Measurements from ENCODE around the gene ZNF750.
A peak's percentile ranks its signal among the peaks of the same experiment; 100 is the strongest.
"Not testable (repeated sequence)": the region's sequence is repeated elsewhere in the genome, so short reads cannot be mapped to it uniquely, and the experiment has no call there.

The ZNF750 gene

DNA sequence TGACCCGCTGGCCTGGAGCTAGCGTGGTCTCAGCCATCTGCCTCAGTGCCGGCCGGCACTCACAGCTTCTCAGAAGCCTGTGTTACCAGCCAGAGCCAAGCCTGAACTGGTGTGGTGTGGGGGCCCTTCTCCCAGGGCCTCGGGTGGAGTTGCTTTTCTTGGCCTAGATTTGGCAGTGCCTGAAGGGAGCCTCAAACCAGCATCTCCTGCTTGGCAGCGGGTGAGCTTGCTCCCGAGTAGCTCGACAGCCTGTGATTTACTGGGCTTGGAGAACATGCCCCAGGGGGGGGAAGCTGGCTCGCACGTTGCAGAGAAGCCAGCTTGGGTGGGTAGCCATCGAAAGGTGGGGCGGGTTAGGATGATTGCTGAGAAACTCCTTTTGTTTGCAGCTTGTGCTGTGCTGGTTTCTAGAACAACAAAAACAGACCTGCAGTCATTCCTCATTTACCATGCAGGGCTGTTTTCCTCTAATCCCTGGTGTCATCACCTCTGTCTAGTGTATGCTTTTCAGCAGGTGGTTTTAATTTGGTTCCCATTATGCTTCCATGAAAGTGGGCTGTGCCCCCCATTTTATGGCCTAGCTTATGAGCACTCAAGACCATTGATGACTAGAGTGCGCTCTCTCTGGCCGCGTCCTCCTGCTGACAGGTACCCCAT is 45.7 kb downstream of the ZNF750 start:
- Mint-ChIP-seq H3K27me3 (no peaks in the 10 kb centered on the region), H3K27ac (no peak overlapping the region), H3K4me3 (no peak overlapping the region), H3K36me3 (ENCODE audit: low read depth) (peaks cover 10% of the 10 kb centered on the region), H3K9me3 (no peaks in the 10 kb centered on the region), H3K4me1 (ENCODE audit: low read depth) (no peaks in the 10 kb centered on the region)

DNA sequence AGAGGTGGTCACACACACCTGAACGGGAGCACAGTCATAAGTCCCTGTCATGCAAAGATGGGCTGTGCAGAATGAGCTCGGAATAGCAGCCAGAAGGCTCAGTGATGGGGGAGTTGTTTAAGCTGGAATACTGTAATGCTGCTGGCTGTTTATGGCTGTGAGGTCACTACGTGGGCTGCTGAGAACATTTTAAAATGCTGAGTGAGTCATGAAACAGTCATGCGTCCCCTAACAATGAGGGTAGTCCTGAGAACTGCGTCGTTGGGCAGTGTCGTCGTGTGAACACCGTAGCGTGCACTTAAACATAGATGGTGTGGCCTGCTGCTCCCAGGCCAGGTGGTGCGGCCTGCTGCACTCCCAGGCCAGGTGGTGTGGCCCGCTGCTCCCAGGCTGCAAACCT is 48.3 kb downstream of the ZNF750 start:
- Mint-ChIP-seq H3K27me3 (no peaks in the 10 kb centered on the region), H3K4me3 (no peak overlapping the region), H3K4me1 (ENCODE audit: low read depth) (no peaks in the 10 kb centered on the region), H3K9me3 (no peaks in the 10 kb centered on the region), H3K36me3 (ENCODE audit: low read depth) (peaks cover 14% of the 10 kb centered on the region), H3K27ac (no peak overlapping the region)

DNA sequence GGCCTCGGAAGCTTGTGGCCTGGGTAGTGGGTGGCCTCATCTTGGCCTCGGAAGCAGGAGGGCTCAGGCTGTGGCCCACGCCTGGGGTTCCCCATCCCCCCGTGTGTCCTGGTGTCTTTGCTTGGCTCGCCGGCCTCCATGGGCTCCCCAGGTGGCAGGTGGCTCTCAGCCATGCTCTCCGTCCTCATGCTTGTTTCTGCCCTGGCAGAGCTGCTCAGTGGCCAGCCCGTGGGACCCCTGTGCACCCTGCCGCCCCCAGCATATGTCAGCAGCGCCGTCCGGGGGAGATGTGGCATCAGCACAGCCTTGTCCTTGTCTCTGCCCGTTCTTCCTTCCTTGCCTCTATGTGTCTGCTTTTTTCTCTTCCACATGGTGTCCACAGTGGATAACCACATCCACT is 49.4 kb downstream of the ZNF750 start:
- H3K27ac Mint-ChIP-seq = no peak overlapping the region

DNA sequence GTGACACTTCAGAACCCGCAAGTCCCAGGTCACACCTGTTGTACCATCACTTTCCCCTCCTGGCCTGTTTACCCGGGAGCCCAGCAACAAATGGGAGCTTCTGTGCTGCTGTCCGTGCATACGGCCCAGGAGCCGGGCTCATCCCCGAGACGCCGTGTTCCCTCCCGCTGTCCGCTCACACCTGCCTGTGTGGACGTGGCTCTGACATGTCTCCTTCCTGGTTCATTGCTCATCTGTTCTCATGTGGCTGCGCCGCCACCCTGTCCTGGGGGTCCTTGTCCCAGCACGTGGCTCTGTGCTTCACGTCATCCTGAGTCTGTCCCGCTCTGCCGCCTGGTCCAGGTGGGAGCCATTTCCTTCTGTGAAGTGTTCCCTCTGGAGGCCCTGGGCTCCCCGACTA is 50.0 kb downstream of the ZNF750 start:
- no peak overlapping the region for H3K4me3 Mint-ChIP-seq
- H3K27ac Mint-ChIP-seq = no peak overlapping the region
- peaks cover 18% of the 10 kb centered on the region for H3K36me3 Mint-ChIP-seq (ENCODE audit: low read depth)
- H3K9me3 Mint-ChIP-seq = no peaks in the 10 kb centered on the region
- H3K27me3 Mint-ChIP-seq = no peaks in the 10 kb centered on the region
- no peaks in the 10 kb centered on the region for H3K4me1 Mint-ChIP-seq (ENCODE audit: low read depth)

More for the DNA sequence above, 49.4 kb downstream of the ZNF750 start:
- H3K4me3 Mint-ChIP-seq = no peak overlapping the region
- peaks cover 18% of the 10 kb centered on the region for H3K36me3 Mint-ChIP-seq (ENCODE audit: low read depth)
- no peaks in the 10 kb centered on the region for H3K27me3 Mint-ChIP-seq
- no peaks in the 10 kb centered on the region for H3K9me3 Mint-ChIP-seq
- no peaks in the 10 kb centered on the region for H3K4me1 Mint-ChIP-seq (ENCODE audit: low read depth)

DNA sequence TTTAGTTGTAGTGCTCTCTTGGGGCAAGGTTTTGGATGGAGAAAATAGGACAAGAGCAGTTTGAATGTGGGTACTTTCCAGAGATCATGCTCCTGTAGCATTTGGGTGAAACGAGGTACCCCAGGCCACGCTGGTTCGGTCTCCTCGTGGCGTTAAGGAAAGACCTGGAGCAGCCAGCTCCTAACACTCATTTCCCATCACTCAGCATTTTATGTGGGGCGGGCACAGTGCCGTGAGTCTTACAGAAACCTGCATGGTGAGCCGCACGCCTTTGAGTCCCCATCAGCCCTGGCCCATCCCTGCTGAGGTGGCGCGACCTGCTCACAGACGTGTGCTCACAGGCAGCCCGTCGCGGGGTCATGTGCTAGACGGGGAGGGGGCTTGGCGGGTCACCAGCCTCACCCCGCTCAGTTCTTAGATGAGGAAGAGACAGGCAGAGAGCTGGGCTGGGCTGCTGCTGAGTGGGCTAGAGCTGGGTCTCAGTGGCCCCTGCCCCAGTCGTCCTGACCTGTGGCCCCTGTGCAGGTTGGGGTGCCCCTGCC is 50.7 kb downstream of the ZNF750 start:
- Mint-ChIP-seq H3K27me3 (no peaks in the 10 kb centered on the region), H3K36me3 (ENCODE audit: low read depth) (peaks cover 20% of the 10 kb centered on the region), H3K27ac (no peak overlapping the region), H3K4me3 (no peak overlapping the region), H3K4me1 (ENCODE audit: low read depth) (no peaks in the 10 kb centered on the region), H3K9me3 (no peaks in the 10 kb centered on the region)

DNA sequence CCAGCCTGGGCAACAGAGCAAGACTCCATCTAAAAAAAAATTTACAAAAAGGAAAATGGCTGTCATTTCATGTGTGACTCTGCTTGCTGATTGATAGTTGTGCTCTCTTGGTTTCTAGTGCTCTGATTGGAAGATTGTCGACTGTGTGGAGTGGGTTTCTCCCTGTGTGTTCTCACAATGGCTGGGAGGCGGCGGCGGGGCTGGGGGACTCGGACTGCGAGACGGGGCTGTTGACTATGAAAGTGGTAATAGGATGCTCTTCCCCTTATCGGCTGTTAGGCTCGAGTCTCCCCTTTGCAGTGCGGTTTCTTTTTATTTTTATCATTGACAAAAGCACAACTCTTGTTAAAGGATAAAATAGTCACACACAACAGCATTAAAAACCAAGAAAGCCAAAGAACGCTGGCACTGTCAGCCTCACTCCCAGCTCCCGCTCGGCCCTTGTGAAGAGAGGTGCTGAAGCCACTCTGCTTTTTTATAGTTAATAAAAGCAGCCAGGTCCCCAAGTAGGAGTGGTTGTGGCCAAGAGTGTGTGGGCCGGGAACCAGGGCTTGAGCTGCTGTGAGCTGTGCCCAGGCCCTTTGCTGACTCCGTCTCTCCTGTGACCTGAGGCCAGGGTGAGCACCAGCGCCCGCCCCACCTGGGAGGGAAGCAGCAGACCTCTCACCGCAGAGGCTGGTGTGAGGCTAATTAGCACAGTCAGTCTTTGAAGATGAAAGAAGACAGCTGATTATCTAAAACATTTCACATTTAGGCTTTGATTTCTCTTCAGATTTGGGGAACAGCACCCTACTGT is 51.4 kb downstream of the ZNF750 start:
- Mint-ChIP-seq H3K9me3 (no peaks in the 10 kb centered on the region), H3K4me3 (no peak overlapping the region), H3K4me1 (ENCODE audit: low read depth) (peaks cover 1% of the 10 kb centered on the region), H3K36me3 (ENCODE audit: low read depth) (peaks cover 25% of the 10 kb centered on the region), H3K27me3 (no peaks in the 10 kb centered on the region), H3K27ac (no peak overlapping the region)

DNA sequence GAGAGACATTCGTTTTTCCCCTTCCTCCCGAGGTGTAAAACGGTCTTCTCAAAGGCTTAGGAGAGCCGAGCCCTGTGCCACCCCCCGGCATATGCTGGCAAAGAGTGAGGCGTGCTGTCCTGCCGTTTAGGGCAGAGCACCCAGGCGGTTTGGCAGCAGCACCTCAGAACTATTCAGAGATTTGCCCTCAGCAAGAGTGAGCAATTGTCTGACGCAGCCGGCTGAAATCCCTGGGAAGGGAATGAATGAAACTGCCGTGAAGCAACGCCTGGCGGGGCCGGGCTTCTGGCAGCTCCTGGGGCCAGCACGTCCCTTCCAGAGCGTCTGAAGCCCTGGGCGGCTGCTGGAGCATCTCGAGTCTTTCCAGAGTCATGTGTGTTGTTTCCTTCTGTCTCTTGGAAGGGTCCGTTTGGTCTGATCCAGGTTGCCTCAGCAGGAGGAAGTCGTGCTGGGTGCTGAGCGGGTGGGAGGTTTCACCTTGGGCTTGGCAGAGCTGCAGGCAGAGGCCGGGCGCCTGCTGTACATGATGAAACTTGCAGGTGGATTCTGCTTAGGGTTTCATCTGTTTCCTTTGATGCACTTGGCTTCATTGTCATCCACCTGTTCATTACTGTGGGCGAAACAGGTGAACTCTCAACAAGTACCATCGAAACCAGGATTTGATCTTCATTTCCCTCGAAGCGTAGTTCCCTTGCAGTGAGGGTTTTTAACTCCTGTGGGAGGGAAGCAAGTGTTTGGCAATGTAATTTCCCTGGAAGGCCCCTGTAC is 52.6 kb downstream of the ZNF750 start:
- Mint-ChIP-seq H3K27me3 (no peaks in the 10 kb centered on the region), H3K27ac (no peak overlapping the region), H3K36me3 (ENCODE audit: low read depth) (peaks cover 31% of the 10 kb centered on the region), H3K4me3 (no peak overlapping the region), H3K9me3 (no peaks in the 10 kb centered on the region), H3K4me1 (ENCODE audit: low read depth) (peaks cover 10% of the 10 kb centered on the region)

DNA sequence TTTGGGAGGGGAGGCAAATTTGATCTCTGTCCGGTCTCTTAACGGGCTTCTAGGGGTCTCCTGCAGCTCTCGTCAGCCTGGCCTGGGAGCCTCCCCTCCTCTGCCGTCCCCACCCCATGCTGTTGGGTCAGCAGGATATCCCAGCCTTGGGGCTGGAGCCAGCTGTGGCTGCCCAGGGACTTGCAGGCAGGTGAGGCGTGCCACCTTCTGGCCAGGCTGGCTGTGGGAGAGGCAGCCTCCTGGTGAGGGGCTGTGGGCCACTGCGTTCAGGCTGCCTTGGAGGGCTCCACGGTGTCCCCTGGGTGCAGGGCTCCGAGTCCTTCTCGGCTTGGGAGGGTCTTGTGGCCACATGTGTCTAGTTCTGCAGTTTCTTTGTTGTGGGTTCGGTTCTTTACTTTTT is 53.4 kb downstream of the ZNF750 start:
- Mint-ChIP-seq H3K36me3 (ENCODE audit: low read depth) (peaks cover 32% of the 10 kb centered on the region), H3K4me3 (no peak overlapping the region), H3K9me3 (no peaks in the 10 kb centered on the region), H3K27ac (no peak overlapping the region), H3K27me3 (no peaks in the 10 kb centered on the region), H3K4me1 (ENCODE audit: low read depth) (peaks cover 16% of the 10 kb centered on the region)

DNA sequence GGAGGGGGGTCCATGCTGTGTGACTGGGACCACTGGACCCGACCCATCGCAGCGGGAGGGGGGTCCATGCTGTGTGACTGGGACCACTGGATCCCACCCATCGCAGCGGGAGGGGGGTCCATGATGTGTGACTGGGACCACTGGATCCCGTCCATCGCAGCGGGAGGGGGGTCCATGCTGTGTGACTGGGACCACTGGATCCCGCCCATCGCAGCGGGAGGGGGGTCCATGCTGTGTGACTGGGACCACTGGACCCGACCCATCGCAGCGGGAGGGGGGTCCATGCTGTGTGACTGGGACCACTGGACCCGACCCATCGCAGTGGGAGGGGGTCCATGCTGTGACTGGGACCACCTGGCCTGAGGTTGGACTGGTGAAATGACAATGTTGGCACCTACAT is 54.2 kb downstream of the ZNF750 start:
- not testable (repeated sequence) for H3K27me3 Mint-ChIP-seq, H3K27ac Mint-ChIP-seq, H3K9me3 Mint-ChIP-seq, H3K4me3 Mint-ChIP-seq
- Mint-ChIP-seq H3K4me1 (ENCODE audit: low read depth) (peaks cover 16% of the 10 kb centered on the region), H3K36me3 (ENCODE audit: low read depth) (peaks cover 29% of the 10 kb centered on the region)

DNA sequence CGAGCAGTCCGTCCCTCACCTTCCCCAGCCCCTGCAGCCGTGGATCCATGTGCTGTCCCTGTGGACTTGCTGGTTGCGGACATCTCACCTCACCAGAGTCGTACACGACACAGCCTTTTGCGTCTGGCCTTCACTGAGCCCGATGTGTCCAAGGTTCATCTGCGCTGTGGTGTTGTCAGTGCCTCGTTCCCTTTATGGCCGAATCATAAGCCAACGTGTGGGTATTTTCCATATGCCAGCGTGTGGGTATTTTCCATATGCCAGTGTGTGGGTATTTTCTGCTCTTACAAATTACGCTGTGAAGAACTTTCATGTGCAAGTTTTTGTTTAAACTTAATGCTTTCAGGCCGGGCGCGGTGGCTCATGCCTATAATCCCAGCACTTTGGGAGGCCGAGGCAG is 56.3 kb downstream of the ZNF750 start:
- Mint-ChIP-seq H3K27me3 (no peaks in the 10 kb centered on the region), H3K9me3 (no peaks in the 10 kb centered on the region), H3K36me3 (ENCODE audit: low read depth) (peaks cover 29% of the 10 kb centered on the region), H3K4me1 (ENCODE audit: low read depth) (peaks cover 16% of the 10 kb centered on the region), H3K4me3 (no peak overlapping the region), H3K27ac (no peak overlapping the region)

DNA sequence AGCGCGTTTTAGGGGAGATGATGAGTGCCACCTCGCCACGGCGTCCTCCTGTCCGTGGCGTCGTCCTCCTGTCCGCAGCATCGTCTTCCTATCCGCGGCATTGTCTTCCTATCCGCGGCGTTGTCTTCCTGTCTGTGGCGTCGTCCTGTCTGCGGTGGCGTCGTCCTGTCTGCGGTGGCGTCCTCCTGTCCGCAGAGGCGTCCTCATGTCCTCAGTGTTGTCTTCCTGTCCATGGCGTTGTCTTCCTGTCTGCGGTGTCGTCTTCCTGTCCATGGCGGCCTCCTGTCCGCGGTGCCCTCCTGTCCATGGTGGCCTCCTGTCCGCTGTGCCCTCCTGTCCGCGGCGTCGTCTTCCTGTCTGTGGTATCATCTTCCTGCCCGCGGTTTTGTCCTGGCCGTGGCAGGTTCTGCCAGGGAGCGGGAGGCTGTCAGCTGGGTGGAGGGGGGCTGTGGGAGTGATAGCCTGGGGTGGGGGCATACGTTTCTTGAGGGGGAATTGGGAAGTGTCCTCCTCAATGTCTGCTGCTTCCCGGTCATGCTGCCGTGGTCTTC is 57.1 kb downstream of the ZNF750 start:
- Mint-ChIP-seq H3K4me3 (no peak overlapping the region), H3K27ac (peak overlapping the region; percentile 36), H3K36me3 (ENCODE audit: low read depth) (peaks cover 28% of the 10 kb centered on the region), H3K4me1 (ENCODE audit: low read depth) (peaks cover 16% of the 10 kb centered on the region), H3K27me3 (no peaks in the 10 kb centered on the region), H3K9me3 (no peaks in the 10 kb centered on the region)

DNA sequence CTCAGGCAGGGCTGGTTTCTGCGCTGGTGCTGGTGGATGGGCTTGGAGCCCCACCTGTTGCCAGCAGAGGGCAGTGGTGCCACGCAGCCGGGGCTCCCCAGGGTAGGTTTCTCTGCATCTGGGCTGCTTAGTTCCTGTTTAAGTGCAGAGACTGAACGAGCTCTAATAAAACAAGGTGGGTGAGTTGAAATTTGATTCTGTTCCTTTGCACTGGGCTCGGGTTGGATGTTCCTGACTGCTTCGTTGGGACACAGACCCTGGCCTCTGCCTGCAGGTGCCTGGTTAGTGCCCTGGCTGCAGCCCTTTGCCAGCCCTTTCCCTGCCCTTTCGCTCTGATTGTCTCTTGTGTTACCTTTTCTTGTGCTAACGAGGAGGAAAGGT is 57.9 kb downstream of the ZNF750 start:
- Mint-ChIP-seq H3K4me3 (no peak overlapping the region), H3K9me3 (no peaks in the 10 kb centered on the region), H3K27me3 (no peaks in the 10 kb centered on the region), H3K4me1 (ENCODE audit: low read depth) (peaks cover 16% of the 10 kb centered on the region), H3K36me3 (ENCODE audit: low read depth) (peaks cover 32% of the 10 kb centered on the region), H3K27ac (no peak overlapping the region)

DNA sequence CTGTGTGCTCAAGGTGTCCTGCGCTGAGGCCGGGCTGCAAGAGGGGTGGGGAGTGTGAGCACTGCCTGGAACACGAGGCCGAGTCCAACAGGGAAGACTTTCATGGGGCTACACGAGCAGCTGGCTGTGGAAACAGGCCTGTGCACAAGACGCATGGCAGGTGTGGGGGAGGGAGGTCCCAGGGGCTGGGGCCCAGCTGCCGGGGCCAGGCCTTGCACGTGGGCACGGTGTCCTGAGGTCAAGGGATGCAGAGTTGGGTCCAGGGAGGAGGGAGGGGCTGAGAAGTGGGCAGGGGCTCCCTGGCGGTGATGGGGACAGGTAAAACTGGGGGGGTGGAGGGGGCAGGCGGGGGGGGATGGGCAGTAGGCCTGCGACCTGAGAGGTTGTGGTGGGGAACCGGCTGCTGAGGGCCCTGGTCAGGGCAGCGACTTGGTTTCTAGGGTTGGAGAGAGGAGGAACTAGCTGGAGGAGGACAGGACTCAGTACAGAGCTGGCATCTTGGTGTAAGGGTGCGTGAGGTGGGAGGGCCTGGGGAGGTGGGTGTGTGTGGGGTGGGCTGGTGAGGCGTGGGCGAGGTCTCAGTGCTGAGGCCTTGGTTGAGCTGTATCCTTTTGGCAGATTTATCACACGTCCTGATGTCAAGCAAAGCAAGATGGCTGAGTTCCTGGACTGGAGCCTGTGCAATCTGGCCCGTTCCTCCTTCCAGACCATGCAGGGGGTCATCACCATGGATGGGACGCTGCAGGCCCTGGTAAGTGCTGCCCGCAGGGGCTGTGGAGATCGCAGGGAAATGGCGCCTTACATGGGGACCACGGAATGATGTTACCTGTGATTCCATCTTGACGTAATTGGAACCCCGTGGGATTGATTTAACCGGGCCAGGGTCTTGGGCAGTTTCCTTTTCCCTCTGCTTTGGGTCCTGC is 58.6 kb downstream of the ZNF750 start:
- Mint-ChIP-seq H3K4me3 (no peak overlapping the region), H3K27ac (no peak overlapping the region), H3K36me3 (ENCODE audit: low read depth) (peaks cover 32% of the 10 kb centered on the region), H3K9me3 (no peaks in the 10 kb centered on the region), H3K27me3 (no peaks in the 10 kb centered on the region), H3K4me1 (ENCODE audit: low read depth) (peaks cover 20% of the 10 kb centered on the region)

DNA sequence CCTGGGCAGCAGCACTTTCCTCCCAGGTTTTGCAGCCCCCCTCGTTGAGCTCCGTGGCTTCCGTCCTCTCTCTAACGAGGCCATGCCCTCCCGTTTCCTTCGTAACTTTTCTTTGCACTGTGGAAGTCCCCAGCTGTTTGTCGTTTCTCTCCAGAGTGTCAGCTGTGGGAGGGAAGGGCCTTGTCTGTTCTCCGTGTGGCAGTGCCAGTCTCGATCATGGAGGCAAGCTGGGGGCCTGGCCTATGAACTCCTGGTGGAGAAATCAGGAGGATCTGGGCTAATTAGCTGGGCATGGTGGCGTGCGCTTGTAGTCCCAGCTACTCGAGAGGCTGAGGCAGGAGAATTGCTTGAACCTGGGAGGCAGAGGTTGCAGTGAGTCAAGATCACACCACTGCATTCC is 59.6 kb downstream of the ZNF750 start:
- Mint-ChIP-seq H3K4me3 (no peak overlapping the region), H3K27ac (no peak overlapping the region), H3K27me3 (no peaks in the 10 kb centered on the region), H3K9me3 (no peaks in the 10 kb centered on the region), H3K36me3 (ENCODE audit: low read depth) (peaks cover 28% of the 10 kb centered on the region), H3K4me1 (ENCODE audit: low read depth) (peaks cover 28% of the 10 kb centered on the region)

Data from stimulated activated naive CD8-positive, alpha-beta T cell treated with anti-CD3 and anti-CD28 coated beads, Interleukin-15, Interleukin-2, amounts not matched to agents 100 ng/mL and 50 ng/mL, for 24 hours (primary cell).